HepG2 (cell line): ENCODE measurements around the gene NANOGP8. TPM values are rescaled to one million over a fixed set of nuclear protein-coding genes. Genes with fewer than 3 reads are reported as not detected.

Experiments
- ATAC-seq: fragments of 200-7000 bp; cut with Tn5 transposase; 3 replicates; pipeline ENCODE4 v1.9.1; 2020; ENCODE audit warnings: mild to moderate bottlenecking, moderate library complexity
- BruUV-seq: library from RNA; stranded (reverse); fragments of 400-500 nt; replicated peaks from 2 replicates; lab custom pipeline; 2021; lab: Mats Ljungman, UMichigan
- CTCF ChIA-PET: fragments of 300-600 bp; formaldehyde crosslinking; extraction: SDS; loops from one replicate; lab custom pipeline; 2021; ENCODE audit warnings: low total read pairs, inconsistent platforms, low intra/inter-chr PET ratio; lab: Yijun Ruan, JAX
- POLR2A ChIA-PET: fragments of 350-600 bp; sonication (Branson Sonifier 250); formaldehyde crosslinking; loops from one replicate; lab custom pipeline; 2020; ENCODE audit warnings: antibody characterized with exemption, inconsistent platforms; lab: Yijun Ruan, JAX
- DNase-seq: peaks from one replicate; pipeline ENCODE4 v3.0.0-alpha.2; 2015; ENCODE audit warnings: low spot score
- FAIRE-seq: peaks from 3 replicates; lab custom pipeline; 2011; peaks lifted over from hg19 to GRCh38; lab: Jason Lieb, UNC
- H2AFZ ChIP-seq: one replicate; pipeline ENCODE4 v1.6.1; 2011; ENCODE audit warnings: low read length, inconsistent platforms
- H3K27ac ChIP-seq: fragments of 300-600 bp; 3 replicates; pipeline ENCODE4 v1.8.0; 2011; ENCODE audit warnings: mixed run types, mild to moderate bottlenecking, mixed read lengths, low read length, inconsistent platforms; ENCODE audit not compliant: insufficient read depth; ENCODE audit errors: extremely low read length
- H3K27me3 ChIP-seq, 2 experiments: fragments of 200-600 bp in 1 of 2; 2 replicates in 1 of 2; 3 replicates in 1 of 2; pipeline versions ENCODE4 v1.6.0 to v1.8.0; 2011; ENCODE audit warnings: low read length in 2 of 2, mild to moderate bottlenecking in 2 of 2, moderate library complexity in 2 of 2, inconsistent platforms in 1 of 2; ENCODE audit not compliant: insufficient read depth in 2 of 2, control insufficient read depth in 1 of 2
- H3K36me3 ChIP-seq, 2 experiments: fragments of 200-600 bp in 1 of 2; replicated peaks in 1 of 2; 2 replicates in 1 of 2; 3 replicates in 1 of 2; pipeline versions ENCODE4 v1.5.1 to v1.8.0; 2011; ENCODE audit warnings: low read length in 2 of 2, inconsistent platforms in 1 of 2; ENCODE audit not compliant: insufficient read depth in 2 of 2, control insufficient read depth in 1 of 2
- H3K4me1 ChIP-seq: 2 replicates; pipeline ENCODE4 v1.5.1; 2012; ENCODE audit warnings: low read length, inconsistent platforms; ENCODE audit not compliant: insufficient read depth
- H3K4me2 ChIP-seq: 2 replicates; pipeline ENCODE4 v1.6.0; 2011; ENCODE audit warnings: low read depth, low read length, inconsistent platforms
- H3K4me3 ChIP-seq, 3 experiments: fragments of 200-600 bp in 1 of 3; sonication (generic), shearing (Covaris generic) in 1 of 3; replicated peaks in 1 of 3; 2 replicates each; pipeline ENCODE4 v1.5.1; 2011 to 2016; ENCODE audit warnings: low read length in 3 of 3, inconsistent platforms in 2 of 3, low read depth in 2 of 3, mild to moderate bottlenecking in 2 of 3, control low read depth in 1 of 3, mixed read lengths in 1 of 3; ENCODE audit not compliant: insufficient read depth in 1 of 3
- H3K79me2 ChIP-seq: one replicate; pipeline ENCODE4 v1.6.1; 2011; ENCODE audit warnings: low read length, inconsistent platforms; ENCODE audit not compliant: insufficient read depth
- H3K9ac ChIP-seq: 2 replicates; pipeline ENCODE4 v1.6.0; 2011; ENCODE audit warnings: mild to moderate bottlenecking, low read depth, low read length, inconsistent platforms; ENCODE audit not compliant: insufficient read depth
- H3K9me3 ChIP-seq: 2 replicates; pipeline ENCODE4 v1.5.1; 2012; ENCODE audit warnings: mild to moderate bottlenecking, low read length
- H4K20me1 ChIP-seq: 2 replicates; pipeline ENCODE4 v1.6.0; 2011; ENCODE audit warnings: inconsistent platforms, mild to moderate bottlenecking, low read length, moderate library complexity; ENCODE audit not compliant: insufficient read depth
- AGO2 ChIP-seq: fragments of 200-400 bp; formaldehyde crosslinking; optimal IDR thresholded peaks from 2 replicates; pipeline ENCODE3; 2017; ENCODE audit warnings: mild to moderate bottlenecking, low read depth, low read length, moderate library complexity
- AHR ChIP-seq: IDR thresholded peaks from 2 replicates; pipeline ENCODE4 v1.6.1; 2018; ENCODE audit warnings: missing genetic modification reagents, missing compliant biosample characterization
- MXD1 ChIP-seq: sonication (generic); formaldehyde crosslinking; IDR thresholded peaks from 2 replicates; pipeline ENCODE4 v1.4.0; 2020; ENCODE audit warnings: mild to moderate bottlenecking, missing genetic modification reagents
- NR3C1 ChIP-seq: sonication (generic); formaldehyde crosslinking; IDR thresholded peaks from 2 replicates; pipeline ENCODE4 v1.4.0; 2020; ENCODE audit warnings: missing genetic modification reagents
- TMF1 ChIP-seq: sonication (generic); formaldehyde crosslinking; IDR thresholded peaks from 2 replicates; pipeline ENCODE4 v1.8.1; 2022; ENCODE audit warnings: low read depth, missing genetic modification reagents
- ZBTB39 ChIP-seq: sonication (generic); formaldehyde crosslinking; IDR thresholded peaks from 2 replicates; pipeline ENCODE4 v1.5.0; 2020; ENCODE audit warnings: missing genetic modification reagents
- ZFP90 ChIP-seq: sonication (generic); formaldehyde crosslinking; IDR thresholded peaks from 2 replicates; pipeline ENCODE4 v1.8.0; 2022; ENCODE audit warnings: missing genetic modification reagents, mild to moderate bottlenecking, inconsistent platforms, borderline replicate concordance
- ZNF407 ChIP-seq: sonication (generic); formaldehyde crosslinking; IDR thresholded peaks from one replicate; pipeline ENCODE4 v1.5.1; 2020; ENCODE audit warnings: mild to moderate bottlenecking, missing genetic modification reagents; ENCODE audit errors: not compliant biosample characterization
- ZNF652 ChIP-seq: IDR thresholded peaks from 2 replicates; pipeline ENCODE4 v1.6.1; 2016; ENCODE audit warnings: low read depth, borderline replicate concordance
- ZNF766 ChIP-seq: sonication (generic); formaldehyde crosslinking; IDR thresholded peaks from 2 replicates; pipeline ENCODE4 v1.5.0; 2020; ENCODE audit warnings: missing genetic modification reagents, borderline replicate concordance
- WGBS: methylation state at CpG from one replicate; pipeline ENCODE4 v1.1.6; 2017; ENCODE audit warnings: low lambda C conversion rate; 5-methylcytosine and 5-hydroxymethylcytosine counted together
- in situ Hi-C: cut with HindIII; loops from 2 replicates; pipeline ENCODE4 v1.10.0; 2017; ENCODE audit warnings: low pct_unique_long_range_greater_than_20kb; ENCODE audit not compliant: extremely low pct_ligation_motif_present
- intact Hi-C: fragments of 100-400 bp; cut with micrococcal nuclease; formaldehyde crosslinking; loops from one replicate; pipeline ENCODE4 v1.10.0; 2022; ENCODE audit not compliant: unreplicated experiment
- polyA plus RNA-seq, 8 experiments: library from polyadenylated mRNA; depleted of rRNA in 3 of 8; stranded (reverse) in 7 of 8; unstranded in 1 of 8; fragments of >200 nt; fragmentation: Illumina TruSeq in 4 of 8; extraction: Trizol in 4 of 8; gene quantifications; 2 replicates each; pipeline versions ENCODE4 v1.2.1 to v1.2.3, GENCODE V29; 2011 to 2016; ENCODE audit warnings: low read depth in 4 of 8, missing spikeins in 1 of 8, mixed read lengths in 1 of 8; ENCODE audit not compliant: insufficient read depth in 1 of 8
- total RNA-seq, 5 experiments: library from RNA; depleted of rRNA; stranded (reverse); fragments of >200 nt; fragmentation: Illumina TruSeq; extraction: Trizol; gene quantifications; 2 replicates each; pipeline ENCODE4 v1.2.3, GENCODE V29; 2016; ENCODE audit warnings: low read depth in 1 of 5

The NANOGP8 gene
- total and polyA plus RNA-seq, 2 of the 13 experiments (the other 11 are each of a cell fraction or from before 2014, with no cell fraction given), result 0.27 TPM; not detected in 1

GRCh38 chr15:35061825-35062737 lies 23.0 kb downstream of the NANOGP8 start:
- H3K9me3 ChIP-seq, result no peaks in the 10 kb centered on the region
- BruUV-seq, result no TSS peak
- H3K36me3 ChIP-seq, result no peaks in the 10 kb centered on the region
- no peak overlapping the region for H3K27ac ChIP-seq
- ATAC-seq (no peak), DNase-seq (no peak), FAIRE-seq (no peak)
- no peak overlapping the region for H3K9ac ChIP-seq
- no peak overlapping the region for H2AFZ ChIP-seq
- no peak for TF ChIP-seq MXD1
- TF ChIP-seq AHR (CRISPR knock-in tag), result no peak
- no peak for TF ChIP-seq ZBTB39 (CRISPR knock-in tag)
- no peak for TF ChIP-seq AGO2
- no peak for TF ChIP-seq TMF1 (CRISPR knock-in tag)
- TF ChIP-seq ZNF407, result no peak
- no peak for TF ChIP-seq ZNF652 (CRISPR knock-in tag)
- TF ChIP-seq NR3C1 (CRISPR knock-in tag), result no peak
- no peak for TF ChIP-seq ZNF766
- no peak for TF ChIP-seq ZFP90
- ChIA-PET POLR2A (no interaction called here), CTCF (no interaction called here)
- peaks cover 11% of the 10 kb centered on the region for H3K4me1 ChIP-seq
- in situ Hi-C loops, result no loop called here
- H3K4me2 ChIP-seq, result no peak overlapping the region
- no peaks in the 10 kb centered on the region for H3K27me3 ChIP-seq
- no peaks in the 10 kb centered on the region for H3K79me2 ChIP-seq
- WGBS, result 61% methylated on average over 6 of the region's 6 CpGs
- no peak overlapping the region for H3K4me3 ChIP-seq
- no peaks in the 10 kb centered on the region; the same call in 1 of the 2 replicates for H4K20me1 ChIP-seq
- intact Hi-C loops, result no loop called here
